ENCODE results near the gene RAI1. TPM values are rescaled to one million over a fixed set of nuclear protein-coding genes. Genes with fewer than 3 reads are reported as not detected.

RAI1 gene
- total and polyA plus RNA-seq, 12 donors = 4.2 to 37.3 (median 26.9) TPM

- intact Hi-C loops (cut with DNase I) = no loop called here
- Histone ChIP-seq H3K27ac (no peak overlapping the region), H3K4me1 (replicated peaks in 1 of 2) (no peaks in the 10 kb centered on the region), H3K9me3 (replicated peaks in 1 of 3) (no peaks in the 10 kb centered on the region), H3K27me3 (no peaks in the 10 kb centered on the region), H3K36me3 (replicated peaks in 1 of 2) (no peaks in the 10 kb centered on the region), H3K4me3 (no peak overlapping the region)
- TF ChIP-seq POLR2A (IDR thresholded peaks at IDR 0.05) = no peak
- TF ChIP-seq, protein P1, sequence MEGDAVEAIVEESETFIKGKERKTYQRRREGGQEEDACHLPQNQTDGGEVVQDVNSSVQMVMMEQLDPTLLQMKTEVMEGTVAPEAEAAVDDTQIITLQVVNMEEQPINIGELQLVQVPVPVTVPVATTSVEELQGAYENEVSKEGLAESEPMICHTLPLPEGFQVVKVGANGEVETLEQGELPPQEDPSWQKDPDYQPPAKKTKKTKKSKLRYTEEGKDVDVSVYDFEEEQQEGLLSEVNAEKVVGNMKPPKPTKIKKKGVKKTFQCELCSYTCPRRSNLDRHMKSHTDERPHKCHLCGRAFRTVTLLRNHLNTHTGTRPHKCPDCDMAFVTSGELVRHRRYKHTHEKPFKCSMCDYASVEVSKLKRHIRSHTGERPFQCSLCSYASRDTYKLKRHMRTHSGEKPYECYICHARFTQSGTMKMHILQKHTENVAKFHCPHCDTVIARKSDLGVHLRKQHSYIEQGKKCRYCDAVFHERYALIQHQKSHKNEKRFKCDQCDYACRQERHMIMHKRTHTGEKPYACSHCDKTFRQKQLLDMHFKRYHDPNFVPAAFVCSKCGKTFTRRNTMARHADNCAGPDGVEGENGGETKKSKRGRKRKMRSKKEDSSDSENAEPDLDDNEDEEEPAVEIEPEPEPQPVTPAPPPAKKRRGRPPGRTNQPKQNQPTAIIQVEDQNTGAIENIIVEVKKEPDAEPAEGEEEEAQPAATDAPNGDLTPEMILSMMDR (IDR thresholded peaks at IDR 0.05) = no peak
- WGBS, 4 donors = 71 to 83% (median 79%) methylated on average over 6 to 7 of the region's 7 CpGs
- DNase-seq = no peak
These were observed 8.5 kb upstream of the RAI1 start for GRCh38 chr17:17672453-17673368.

GRCh38 chr17:17675416-17675815 is 5.8 kb upstream of the RAI1 start:
- H3K4me1 ChIP-seq (replicated peaks in 1 of 2) = no peaks in the 10 kb centered on the region
- no peak overlapping the region for H3K4me3 ChIP-seq
- no peaks in the 10 kb centered on the region for H3K36me3 ChIP-seq (replicated peaks in 1 of 2)
- 86 to 94% (median 88%) methylated on average over 6 of the region's 6 CpGs for WGBS, 4 donors
- H3K9me3 ChIP-seq (replicated peaks in 1 of 3) = no peaks in the 10 kb centered on the region
- DNase-seq = no peak
- TF ChIP-seq, protein P1 (IDR thresholded peaks at IDR 0.05) = no peak
- TF ChIP-seq POLR2A (IDR thresholded peaks at IDR 0.05) = no peak
- intact Hi-C loops (cut with DNase I) = no loop called here
- H3K27ac ChIP-seq = no peak overlapping the region
- no peaks in the 10 kb centered on the region for H3K27me3 ChIP-seq

DNA sequence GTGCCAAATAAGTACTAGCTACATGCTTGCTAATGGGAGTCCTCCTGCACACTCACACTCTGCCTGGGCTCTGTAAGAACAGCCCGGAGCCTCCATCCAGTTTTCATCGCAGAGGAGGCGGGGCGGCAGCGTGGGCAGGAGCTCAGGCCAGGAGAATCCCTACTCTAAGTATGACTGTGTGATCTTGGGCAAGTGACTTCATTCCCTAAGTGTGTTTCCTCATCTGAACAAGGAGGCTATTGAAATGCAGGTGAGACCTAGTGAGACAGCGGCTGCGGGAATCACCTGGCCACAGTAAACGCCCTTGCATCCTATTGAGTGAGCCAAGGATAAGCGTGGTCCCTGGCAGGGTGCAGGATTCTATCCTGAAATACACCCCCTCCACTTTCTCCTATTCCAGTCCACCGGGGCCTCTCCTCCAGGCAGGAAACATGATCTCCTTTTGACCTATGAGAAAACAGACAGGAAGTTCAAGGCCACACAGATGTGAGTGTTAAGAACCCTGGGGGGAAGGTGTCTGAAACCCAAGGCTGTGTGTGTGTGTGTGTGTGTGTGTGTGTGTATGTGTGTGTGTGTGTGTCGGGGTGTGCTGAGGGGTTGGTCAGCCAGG is 5.2 kb upstream of the RAI1 start:
- Histone ChIP-seq H3K36me3 (replicated peaks in 1 of 2) (no peaks in the 10 kb centered on the region), H3K27me3 (no peaks in the 10 kb centered on the region), H3K9me3 (replicated peaks in 1 of 3) (no peaks in the 10 kb centered on the region), H3K27ac (no peak overlapping the region), H3K4me3 (no peak overlapping the region), H3K4me1 (replicated peaks in 1 of 2) (peaks cover 0 to 5% of the 10 kb centered on the region in 2 donors)
- DNase-seq = peak in 1 of 7 donors; percentile 52
- 73 to 78% (median 75%) methylated on average over 10 to 11 of the region's 11 CpGs for WGBS, 4 donors
- TF ChIP-seq POLR2A (IDR thresholded peaks at IDR 0.05) = no peak
- TF ChIP-seq, protein P1 (IDR thresholded peaks at IDR 0.05) = no peak
- intact Hi-C loops (cut with DNase I) = no loop called here

GRCh38 chr17:17676752-17677151 is 4.5 kb upstream of the RAI1 start:
- peaks cover 0 to 5% of the 10 kb centered on the region in 2 donors for H3K4me1 ChIP-seq (replicated peaks in 1 of 2)
- intact Hi-C loops (cut with DNase I) = no loop called here

More at GRCh38 chr17:17676752-17677151, 4.5 kb upstream of the RAI1 start:
- no peak for TF ChIP-seq POLR2A (IDR thresholded peaks at IDR 0.05)
- TF ChIP-seq, protein P1 (IDR thresholded peaks at IDR 0.05) = no peak
- H3K4me3 ChIP-seq = no peak overlapping the region
- 83 to 90% (median 86%) methylated on average over 6 of the region's 6 CpGs for whole genome bisulfite sequencing, 4 donors
- no peaks in the 10 kb centered on the region for H3K9me3 ChIP-seq (replicated peaks in 1 of 3)
- DNase-seq = no peak
- H3K36me3 ChIP-seq (replicated peaks in 1 of 2) = no peaks in the 10 kb centered on the region
- H3K27me3 ChIP-seq = no peaks in the 10 kb centered on the region
- H3K27ac ChIP-seq = no peak overlapping the region

All from adrenal gland (tissue), 12 donors.